ENCODE measurements around the gene ATP11A. TPM values are rescaled to one million over a fixed set of nuclear protein-coding genes. Genes with fewer than 3 reads are reported as not detected.

ATP11A gene
- total RNA-seq, 1 experiment from 2014 or later, result 8.7 TPM

GRCh38 chr13:112928972-112929782, 239.3 kb downstream of the ATP11A start:
- Histone ChIP-seq H3K27me3 (ENCODE audit: low read length) (no peaks in the 10 kb centered on the region), H3K9me3 (ENCODE audit: low read length) (no peaks in the 10 kb centered on the region), H3F3A (ENCODE audit: low read length, unreplicated experiment) (no peaks in the 10 kb centered on the region), H2AFZ (ENCODE audit: low read length) (no peak overlapping the region), H3K4me1 (ENCODE audit: insufficient read depth, low read length) (peaks cover 5% of the 10 kb centered on the region), H3K79me2 (ENCODE audit: low read length) (no peaks in the 10 kb centered on the region), H3K4me2 (ENCODE audit: low read length) (no peak overlapping the region), H3K36me3 (ENCODE audit: low read depth, low read length) (no peaks in the 10 kb centered on the region), H4K20me1 (ENCODE audit: low read length) (no peaks in the 10 kb centered on the region), H3K9ac (ENCODE audit: low read length) (no peak overlapping the region), H3K4me3 (ENCODE audit: low read length) (no peak overlapping the region), H3K9me2 (replicated peaks; ENCODE audit: low read length) (no peaks in the 10 kb centered on the region), H3K27ac (ENCODE audit: low read length) (no peak overlapping the region)
- ChIA-PET CTCF (no interaction called here), POLR2A (ENCODE audit: unreplicated experiment) (interaction anchor here (0.6 kb wide), 1 partner anchor 39 kb away, joined by 9 read pairs; no protein-coding TSS in a partner anchor)
- no TSS peak for BruUV-seq (replicated peaks)
- ATAC-seq (no peak), DNase-seq (no peak)
- TF ChIP-seq, protein P1, sequence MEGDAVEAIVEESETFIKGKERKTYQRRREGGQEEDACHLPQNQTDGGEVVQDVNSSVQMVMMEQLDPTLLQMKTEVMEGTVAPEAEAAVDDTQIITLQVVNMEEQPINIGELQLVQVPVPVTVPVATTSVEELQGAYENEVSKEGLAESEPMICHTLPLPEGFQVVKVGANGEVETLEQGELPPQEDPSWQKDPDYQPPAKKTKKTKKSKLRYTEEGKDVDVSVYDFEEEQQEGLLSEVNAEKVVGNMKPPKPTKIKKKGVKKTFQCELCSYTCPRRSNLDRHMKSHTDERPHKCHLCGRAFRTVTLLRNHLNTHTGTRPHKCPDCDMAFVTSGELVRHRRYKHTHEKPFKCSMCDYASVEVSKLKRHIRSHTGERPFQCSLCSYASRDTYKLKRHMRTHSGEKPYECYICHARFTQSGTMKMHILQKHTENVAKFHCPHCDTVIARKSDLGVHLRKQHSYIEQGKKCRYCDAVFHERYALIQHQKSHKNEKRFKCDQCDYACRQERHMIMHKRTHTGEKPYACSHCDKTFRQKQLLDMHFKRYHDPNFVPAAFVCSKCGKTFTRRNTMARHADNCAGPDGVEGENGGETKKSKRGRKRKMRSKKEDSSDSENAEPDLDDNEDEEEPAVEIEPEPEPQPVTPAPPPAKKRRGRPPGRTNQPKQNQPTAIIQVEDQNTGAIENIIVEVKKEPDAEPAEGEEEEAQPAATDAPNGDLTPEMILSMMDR (conservative IDR thresholded peaks at IDR 0.05; ENCODE audit: low read depth, low read length), result no peak
- TF ChIP-seq EZH2 (IDR thresholded peaks at IDR 0.05; ENCODE audit: low read length, unreplicated experiment), result no peak
- TF ChIP-seq EZH2phosphoT487 (IDR thresholded peaks at IDR 0.05; ENCODE audit: borderline replicate concordance, low read length), result no peak
- intact Hi-C loops (cut with micrococcal nuclease), result no loop called here

- DNase-seq, result no peak
- H3K4me3 ChIP-seq (ENCODE audit: low read length), result no peak overlapping the region
- ChIA-PET CTCF (no interaction called here), POLR2A (ENCODE audit: unreplicated experiment) (no interaction called here)
- BruUV-seq (replicated peaks), result no TSS peak
- ATAC-seq, result no peak
- no peaks in the 10 kb centered on the region for H3F3A ChIP-seq (ENCODE audit: low read length, unreplicated experiment)
- no peaks in the 10 kb centered on the region for H3K9me3 ChIP-seq (ENCODE audit: low read length)
- no peak for TF ChIP-seq EZH2 (IDR thresholded peaks at IDR 0.05; ENCODE audit: low read length, unreplicated experiment)
- no peak for TF ChIP-seq EZH2phosphoT487 (IDR thresholded peaks at IDR 0.05; ENCODE audit: borderline replicate concordance, low read length)
- H2AFZ ChIP-seq (ENCODE audit: low read length), result no peak overlapping the region
- H3K79me2 ChIP-seq (ENCODE audit: low read length), result no peaks in the 10 kb centered on the region
- no peak overlapping the region for H3K4me2 ChIP-seq (ENCODE audit: low read length)
- H3K4me1 ChIP-seq (ENCODE audit: insufficient read depth, low read length), result peaks cover 5% of the 10 kb centered on the region
- H3K9ac ChIP-seq (ENCODE audit: low read length), result no peak overlapping the region
- intact Hi-C loops (cut with micrococcal nuclease), result loop anchor here (5.0 kb wide), 1 partner anchor 42 kb away; no protein-coding TSS in a partner anchor
- no peaks in the 10 kb centered on the region for H4K20me1 ChIP-seq (ENCODE audit: low read length)
- no peaks in the 10 kb centered on the region for H3K27me3 ChIP-seq (ENCODE audit: low read length)
- H3K27ac ChIP-seq (ENCODE audit: low read length), result no peak overlapping the region
- no peaks in the 10 kb centered on the region for H3K9me2 ChIP-seq (replicated peaks; ENCODE audit: low read length)
- no peaks in the 10 kb centered on the region for H3K36me3 ChIP-seq (ENCODE audit: low read depth, low read length)
Measured at GRCh38 chr13:112929783-112930055, 239.9 kb downstream of the ATP11A start.

DNA sequence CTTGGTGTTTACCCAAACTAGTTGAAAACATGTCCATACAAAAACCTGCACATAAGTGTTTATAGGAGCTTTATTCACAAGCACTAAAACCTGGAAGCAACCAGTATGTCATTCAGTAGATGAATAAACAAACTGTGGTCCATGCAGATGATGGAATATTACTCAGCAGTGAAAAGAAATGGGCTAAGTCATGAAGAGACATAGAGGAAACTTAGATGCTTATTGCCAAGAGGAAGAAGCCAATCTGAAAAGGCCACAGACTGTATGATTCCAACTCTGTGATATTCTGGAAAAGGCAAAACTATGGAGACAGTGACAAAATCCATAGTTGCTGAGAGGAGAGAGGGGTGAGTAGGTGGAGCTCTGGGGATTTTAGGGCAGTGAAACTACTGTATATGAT, 240.4 kb downstream of the ATP11A start:
- Histone ChIP-seq H3K79me2 (ENCODE audit: low read length) (no peaks in the 10 kb centered on the region), H3K27ac (ENCODE audit: low read length) (no peak overlapping the region), H3K9me2 (replicated peaks; ENCODE audit: low read length) (no peaks in the 10 kb centered on the region), H4K20me1 (ENCODE audit: low read length) (no peaks in the 10 kb centered on the region), H3K9ac (ENCODE audit: low read length) (no peak overlapping the region), H3K36me3 (ENCODE audit: low read depth, low read length) (no peaks in the 10 kb centered on the region), H3K9me3 (ENCODE audit: low read length) (no peaks in the 10 kb centered on the region), H2AFZ (ENCODE audit: low read length) (no peak overlapping the region), H3K27me3 (ENCODE audit: low read length) (no peaks in the 10 kb centered on the region), H3K4me2 (ENCODE audit: low read length) (no peak overlapping the region; the same call in 1 of the 2 replicates), H3K4me3 (ENCODE audit: low read length) (no peak overlapping the region), H3K4me1 (ENCODE audit: insufficient read depth, low read length) (peaks cover 5% of the 10 kb centered on the region), H3F3A (ENCODE audit: low read length, unreplicated experiment) (no peaks in the 10 kb centered on the region)
- TF ChIP-seq, protein P1 (conservative IDR thresholded peaks at IDR 0.05; ENCODE audit: low read depth, low read length), result no peak
- CTCF ChIA-PET, result no interaction called here
- BruUV-seq (replicated peaks), result no TSS peak
- ATAC-seq (no peak), DNase-seq (no peak)
- POLR2A ChIA-PET (ENCODE audit: unreplicated experiment), result no interaction called here
- intact Hi-C loops (cut with micrococcal nuclease), result loop anchor here (5.0 kb wide), 1 partner anchor 43 kb away; no protein-coding TSS in a partner anchor
